ENCODE results near the gene PRR15L. TPM values are rescaled to one million over a fixed set of nuclear protein-coding genes. Genes with fewer than 3 reads are reported as not detected.
"Not testable (repeated sequence)": the region's sequence is repeated elsewhere in the genome, so short reads cannot be mapped to it uniquely, and the experiment has no call there.

PRR15L gene
- total RNA-seq, 4 donors from 2014 or later, result 111 to 230 (median 182) TPM

GRCh38 chr17:47989159-47989558 is 31.5 kb upstream of the PRR15L start:
- intact Hi-C loops (cut with DNase I; ENCODE audit: low total_unique reads) (no loop called here), in situ Hi-C loops (cut with MboI; ENCODE audit: low pct_ligation_motif_present in 1 of 4, low pct_unique_long_range_greater_than_20kb in 1 of 4, low sequenced_read_pairs in 3 of 4) (no loop called here)
- H3K27me3 ChIP-seq, result no peaks in the 10 kb centered on the region
- DNase-seq, result no peak
- TF ChIP-seq CTCF (IDR thresholded peaks at IDR 0.05) (no peak), POLR2A (IDR thresholded peaks at IDR 0.05) (no peak), EP300 (IDR thresholded peaks at IDR 0.05; ENCODE audit: low read depth) (no peak), POLR2AphosphoS5 (IDR thresholded peaks at IDR 0.05) (no peak)
- H3K9me3 ChIP-seq, result no peaks in the 10 kb centered on the region
- H3K4me3 ChIP-seq, result no peak overlapping the region
- WGBS, 2 donors (ENCODE audit: low coverage in 1 of 2), result 79 to 87% methylated on average over 9 to 10 of the region's 10 CpGs
- H3K4me1 ChIP-seq, result peaks cover 0 to 11% (median 5%) of the 10 kb centered on the region in 4 donors
- no peak overlapping the region for H3K27ac ChIP-seq
- no peaks in the 10 kb centered on the region for H3K36me3 ChIP-seq

GRCh38 chr17:47988445-47988844 is 30.8 kb upstream of the PRR15L start:
- in situ Hi-C loops (cut with MboI; ENCODE audit: low pct_ligation_motif_present in 1 of 4, low pct_unique_long_range_greater_than_20kb in 1 of 4, low sequenced_read_pairs in 3 of 4), result not testable (repeated sequence)

GRCh38 chr17:47987240-47987835 is 29.7 kb upstream of the PRR15L start:
- intact Hi-C loops (cut with DNase I; ENCODE audit: low total_unique reads), result no loop called here
- Histone ChIP-seq H3K9me3 (no peaks in the 10 kb centered on the region), H3K27ac (peak overlapping the region in 3 of 4 donors; percentile 21 to 65 (median 58)), H3K4me3 (no peak overlapping the region), H3K36me3 (no peaks in the 10 kb centered on the region), H3K4me1 (peaks cover 0 to 11% (median 5%) of the 10 kb centered on the region in 4 donors), H3K27me3 (no peaks in the 10 kb centered on the region)
- TF ChIP-seq EP300 (IDR thresholded peaks at IDR 0.05; ENCODE audit: low read depth), result no peak
- TF ChIP-seq POLR2AphosphoS5 (IDR thresholded peaks at IDR 0.05), result no peak
- TF ChIP-seq POLR2A (IDR thresholded peaks at IDR 0.05), result no peak
- no peak for TF ChIP-seq CTCF (IDR thresholded peaks at IDR 0.05)
- DNase-seq, result no peak
- in situ Hi-C loops (cut with MboI; ENCODE audit: low pct_ligation_motif_present in 1 of 4, low pct_unique_long_range_greater_than_20kb in 1 of 4, low sequenced_read_pairs in 3 of 4), result no loop called here
- WGBS, 2 donors (ENCODE audit: low coverage in 1 of 2), result 42% methylated on average over 17 of the region's 17 CpGs; no CpG with 5 or more reads in 1 of the 2 donors

More at GRCh38 chr17:47988445-47988844, 30.8 kb upstream of the PRR15L start:
- H3K4me3 ChIP-seq; H3K27me3 ChIP-seq; H3K9me3 ChIP-seq; intact Hi-C loops (cut with DNase I; ENCODE audit: low total_unique reads); DNase-seq; H3K27ac ChIP-seq; H3K36me3 ChIP-seq: not testable (repeated sequence)
- WGBS, 2 donors (ENCODE audit: low coverage in 1 of 2), result 90% methylated on average over 1 of the region's 1 CpG; no CpG with 5 or more reads in 1 of the 2 donors
- H3K4me1 ChIP-seq, result peaks cover 0 to 11% (median 5%) of the 10 kb centered on the region in 4 donors

- no peak for TF ChIP-seq CTCF (IDR thresholded peaks at IDR 0.05)
- TF ChIP-seq EP300 (IDR thresholded peaks at IDR 0.05; ENCODE audit: low read depth), result no peak
- TF ChIP-seq POLR2AphosphoS5 (IDR thresholded peaks at IDR 0.05), result no peak
- no peak for TF ChIP-seq POLR2A (IDR thresholded peaks at IDR 0.05)
- H3K27ac ChIP-seq, result no peak overlapping the region
- peaks cover 0 to 4% (median 0%) of the 10 kb centered on the region in 4 donors for H3K36me3 ChIP-seq
- intact Hi-C loops (cut with DNase I; ENCODE audit: low total_unique reads) (no loop called here), in situ Hi-C loops (cut with MboI; ENCODE audit: low pct_ligation_motif_present in 1 of 4, low pct_unique_long_range_greater_than_20kb in 1 of 4, low sequenced_read_pairs in 3 of 4) (no loop called here)
- no peak overlapping the region for H3K4me3 ChIP-seq
- H3K4me1 ChIP-seq, result peaks cover 0 to 11% (median 5%) of the 10 kb centered on the region in 4 donors
- no peaks in the 10 kb centered on the region for H3K9me3 ChIP-seq
- no peak for DNase-seq
- no peaks in the 10 kb centered on the region for H3K27me3 ChIP-seq
- WGBS, 2 donors (ENCODE audit: low coverage in 1 of 2), result 75 to 80% methylated on average over 2 to 5 of the region's 5 CpGs
Observed at GRCh38 chr17:47986520-47986919, 28.8 kb upstream of the PRR15L start.
